GM23338 (cell line): ENCODE results near the gene PDZD8. TPM values are rescaled to one million over a fixed set of nuclear protein-coding genes. Genes with fewer than 3 reads are reported as not detected.

Experiments used
- ATAC-seq: fragments of 200-7000 bp; cut with Tn5 transposase; 3 replicates; pipeline ENCODE4 v1.9.1; 2020
- DNase-seq: peaks from one replicate; pipeline ENCODE4 v3.0.0-alpha.2; 2015; ENCODE audit warnings: low spot score
- H2AFZ ChIP-seq: fragments of 200-600 bp; sonication (generic); 2 replicates; pipeline ENCODE4 v1.8.0; 2016; ENCODE audit warnings: antibody characterized with exemption, mild to moderate bottlenecking, moderate library complexity
- H3F3A ChIP-seq: fragments of 200-600 bp; sonication (generic); replicated peaks from 2 replicates; pipeline ENCODE4 v1.8.0; 2017; ENCODE audit warnings: antibody characterized with exemption, mixed run types, low read depth
- H3K27ac ChIP-seq: fragments of 200-600 bp; sonication (generic); 2 replicates; pipeline ENCODE4 v1.6.1; 2016; ENCODE audit warnings: low read depth
- H3K27me3 ChIP-seq: fragments of 200-600 bp; sonication (generic); 2 replicates; pipeline ENCODE4 v1.8.0; 2016; ENCODE audit warnings: mild to moderate bottlenecking, mixed run types, moderate library complexity; ENCODE audit not compliant: insufficient read depth
- H3K36me3 ChIP-seq: fragments of 200-600 bp; sonication (generic); 2 replicates; pipeline ENCODE4 v1.8.0; 2016; ENCODE audit warnings: mild to moderate bottlenecking; ENCODE audit not compliant: insufficient read depth
- H3K4me1 ChIP-seq: fragments of 200-600 bp; sonication (generic); 2 replicates; pipeline ENCODE4 v1.8.0; 2016; ENCODE audit warnings: mild to moderate bottlenecking, moderate library complexity; ENCODE audit not compliant: insufficient read depth
- H3K4me2 ChIP-seq: fragments of 200-600 bp; sonication (generic); 2 replicates; pipeline ENCODE4 v1.7.1; 2017; ENCODE audit warnings: mixed run types
- H3K4me3 ChIP-seq: fragments of 200-600 bp; sonication (generic); 2 replicates; pipeline ENCODE4 v1.6.1; 2016; ENCODE audit warnings: mixed run types
- H3K79me2 ChIP-seq: fragments of 200-600 bp; sonication (generic); replicated peaks from 2 replicates; pipeline ENCODE4 v1.8.0; 2017; ENCODE audit warnings: mild to moderate bottlenecking; ENCODE audit not compliant: insufficient read depth
- H3K9me2 ChIP-seq: fragments of 200-600 bp; sonication (generic); 2 replicates; pipeline ENCODE4 v1.8.0; 2017; ENCODE audit not compliant: insufficient read depth
- H4K20me1 ChIP-seq: fragments of 200-600 bp; sonication (generic); replicated peaks from 2 replicates; pipeline ENCODE4 v1.8.0; 2017; ENCODE audit warnings: mild to moderate bottlenecking; ENCODE audit not compliant: insufficient read depth
- H3K27ac Mint-ChIP-seq: 2 replicates; pipeline ENCODE4 v1.8.0; 2020; ENCODE audit warnings: inconsistent platforms, mild to moderate bottlenecking, moderate library complexity, mixed read lengths
- H3K27me3 Mint-ChIP-seq: 3 replicates; pipeline ENCODE4 v1.8.0; 2022; ENCODE audit warnings: low read depth, mild to moderate bottlenecking, moderate library complexity, mixed read lengths, inconsistent platforms; ENCODE audit not compliant: insufficient read depth, poor library complexity
- H3K36me3 Mint-ChIP-seq: 3 replicates; pipeline ENCODE4 v1.8.0; 2021; ENCODE audit warnings: low read depth, mild to moderate bottlenecking, inconsistent platforms, moderate library complexity, mixed read lengths
- H3K4me1 Mint-ChIP-seq: 3 replicates; pipeline ENCODE4 v1.8.0; 2020; ENCODE audit warnings: mild to moderate bottlenecking, inconsistent platforms, mixed read lengths
- H3K4me3 Mint-ChIP-seq: 3 replicates; pipeline ENCODE4 v1.8.0; 2021; ENCODE audit warnings: moderate library complexity, mild to moderate bottlenecking, inconsistent platforms, mixed read lengths
- H3K9me3 Mint-ChIP-seq: 3 replicates; pipeline ENCODE4 v1.8.0; 2020; ENCODE audit warnings: moderate library complexity, mild to moderate bottlenecking, inconsistent platforms, mixed read lengths
- CREB1 ChIP-seq: fragments of 250-450 bp; sonication (Bioruptor Pico); IDR thresholded peaks from 2 replicates; pipeline ENCODE4 v1.5.0; 2020; ENCODE audit warnings: low read depth, mild to moderate bottlenecking, moderate library complexity
- EZH2 ChIP-seq: fragments of 200-600 bp; sonication (generic); IDR thresholded peaks from one replicate; pipeline ENCODE4 v1.8.0; 2017; ENCODE audit warnings: antibody characterized with exemption, mild to moderate bottlenecking, low read depth; ENCODE audit not compliant: unreplicated experiment
- EZH2phosphoT487 ChIP-seq: fragments of 200-600 bp; sonication (generic); IDR thresholded peaks from one replicate; pipeline ENCODE4 v1.8.1; 2018; ENCODE audit warnings: antibody characterized with exemption; ENCODE audit not compliant: unreplicated experiment
- JUNB ChIP-seq: IDR thresholded peaks from one replicate; pipeline ENCODE4 v1.6.1; 2016; ENCODE audit warnings: antibody characterized with exemption; ENCODE audit not compliant: unreplicated experiment
- NANOG ChIP-seq: IDR thresholded peaks from 2 replicates; pipeline ENCODE4 v1.6.1; 2016; ENCODE audit warnings: antibody characterized with exemption, borderline replicate concordance
- POLR2AphosphoS5 ChIP-seq: IDR thresholded peaks from 2 replicates; pipeline ENCODE4 v1.6.1; 2016; ENCODE audit warnings: antibody characterized with exemption, low read depth
- REST ChIP-seq: IDR thresholded peaks from one replicate; pipeline ENCODE4 v1.6.1; 2018; ENCODE audit warnings: antibody characterized with exemption; ENCODE audit not compliant: unreplicated experiment
- ZNF331 ChIP-seq: fragments of 250-450 bp; sonication (Bioruptor Pico); IDR thresholded peaks from 2 replicates; pipeline ENCODE4 v1.5.0; 2020; ENCODE audit warnings: low read depth, mild to moderate bottlenecking, moderate library complexity
- ZNF462 ChIP-seq: fragments of 250-450 bp; sonication (Bioruptor Pico); IDR thresholded peaks from 2 replicates; pipeline ENCODE4 v1.5.0; 2020; ENCODE audit warnings: mild to moderate bottlenecking, moderate library complexity
- polyA plus RNA-seq: library from polyadenylated mRNA; unstranded; fragments of >200 nt; fragmentation: Nextera tagmentation; extraction: Ambion mirVana; gene quantifications from 2 replicates; pipeline ENCODE4 v1.2.1, GENCODE V29; 2016
- total RNA-seq: library from RNA; depleted of rRNA; stranded (reverse); fragments of >200 nt; shearing (Covaris generic); gene quantifications from 2 replicates; pipeline ENCODE4 v1.2.3, GENCODE V29; 2014

The PDZD8 gene
- total and polyA plus RNA-seq, 2 experiments from 2014 or later, result 11.4 to 28.6 TPM

- TF ChIP-seq REST, result no peak
- no peak for TF ChIP-seq CREB1 (CRISPR knock-in tag)
- no peak for TF ChIP-seq EZH2phosphoT487
These were observed 50.9 kb downstream of the PDZD8 start (continued) for GRCh38 chr10:117324367-117324766.

GRCh38 chr10:117322260-117322659, 53.0 kb downstream of the PDZD8 start:
- Histone ChIP-seq H3K79me2 (peaks cover 16% of the 10 kb centered on the region), H3K4me3 (no peak overlapping the region), H3K4me2 (no peak overlapping the region), H3K27ac (no peak overlapping the region), H3K36me3 (no peaks in the 10 kb centered on the region), H3K27me3 (no peaks in the 10 kb centered on the region), H2AFZ (no peak overlapping the region), H4K20me1 (peaks cover 8% of the 10 kb centered on the region), H3K4me1 (peaks cover 27% of the 10 kb centered on the region), H3F3A (no peaks in the 10 kb centered on the region), H3K9me2 (no peaks in the 10 kb centered on the region)
- TF ChIP-seq POLR2AphosphoS5, result no peak
- TF ChIP-seq JUNB, result no peak
- no peak for TF ChIP-seq ZNF331 (CRISPR knock-in tag)
- no peak for TF ChIP-seq NANOG
- TF ChIP-seq ZNF462 (CRISPR knock-in tag), result no peak
- TF ChIP-seq EZH2, result no peak
- no peaks in the 10 kb centered on the region for H3K27me3 Mint-ChIP-seq
- no peak overlapping the region for H3K4me3 Mint-ChIP-seq
- DNase-seq, result no peak
- peaks cover 10% of the 10 kb centered on the region; the same call in 2 of the 3 replicates for H3K9me3 Mint-ChIP-seq
- H3K27ac Mint-ChIP-seq, result no peak overlapping the region; the same call in 1 of the 2 replicates
- ATAC-seq, result no peak
- peaks cover 23% of the 10 kb centered on the region for H3K36me3 Mint-ChIP-seq
- H3K4me1 Mint-ChIP-seq, result peaks cover 27% of the 10 kb centered on the region
